Effector memory CD4-positive, alpha-beta T cell (primary cell): ENCODE results near the gene NUTM2F.
"Not testable (repeated sequence)": the region's sequence is repeated elsewhere in the genome, so short reads cannot be mapped to it uniquely, and the experiment has no call there.

Source experiments
- DNase-seq, 3 donors: peaks; one replicate each; pipeline ENCODE4 v3.0.0-alpha.2; 2020
- H3K27ac ChIP-seq: 2 replicates; pipeline ENCODE4 v1.7.0; 2013; ENCODE audit warnings: mild to moderate bottlenecking, low read length, moderate library complexity; ENCODE audit not compliant: insufficient read depth, poor library complexity, severe bottlenecking
- H3K27me3 ChIP-seq: replicated peaks from 2 replicates; pipeline ENCODE4 v1.7.0; 2013; ENCODE audit warnings: mild to moderate bottlenecking, low read length; ENCODE audit not compliant: insufficient read depth, control insufficient read depth, poor library complexity, severe bottlenecking
- H3K36me3 ChIP-seq: 2 replicates; pipeline ENCODE4 v1.7.0; 2013; ENCODE audit warnings: mild to moderate bottlenecking, low read length, moderate library complexity; ENCODE audit not compliant: control insufficient read depth, insufficient read depth
- H3K4me1 ChIP-seq: 2 replicates; pipeline ENCODE4 v1.7.0; 2013; ENCODE audit warnings: low read length, mild to moderate bottlenecking; ENCODE audit not compliant: control insufficient read depth, insufficient read depth, poor library complexity, severe bottlenecking
- H3K4me3 ChIP-seq: 2 replicates; pipeline ENCODE4 v1.7.0; 2013; ENCODE audit warnings: low read length, low read depth, mild to moderate bottlenecking; ENCODE audit not compliant: insufficient read depth, poor library complexity, severe bottlenecking
- H3K9me3 ChIP-seq: 2 replicates; pipeline ENCODE4 v1.7.0; 2013; ENCODE audit warnings: mild to moderate bottlenecking, low read length, moderate library complexity; ENCODE audit not compliant: control insufficient read depth

NUTM2F gene

GRCh38 chr9:94347451-94347850 lies 19.0 kb upstream of the NUTM2F start:
- not testable (repeated sequence) for H3K27me3 ChIP-seq, H3K36me3 ChIP-seq, H3K4me3 ChIP-seq, H3K9me3 ChIP-seq, DNase-seq, H3K4me1 ChIP-seq, H3K27ac ChIP-seq

DNA sequence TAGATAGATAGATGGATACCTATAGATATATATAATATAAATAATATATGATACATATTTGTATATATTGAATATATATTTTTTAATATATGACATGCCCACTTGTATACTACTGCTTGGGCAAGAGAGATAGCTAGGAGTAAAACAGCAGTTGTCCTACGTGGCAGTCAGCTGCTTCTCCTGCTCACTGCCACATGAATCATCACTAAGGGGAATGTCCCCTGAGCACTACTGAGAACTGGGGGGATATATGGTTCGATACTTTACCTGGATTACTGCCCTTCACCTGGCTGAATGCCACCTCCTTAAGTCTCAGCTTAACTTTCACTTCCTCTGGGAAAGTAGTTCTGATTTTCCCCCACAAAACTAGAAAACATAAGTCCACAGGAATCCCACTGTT lies 13.3 kb upstream of the NUTM2F start:
- not testable (repeated sequence) for H3K27ac ChIP-seq, DNase-seq, H3K4me3 ChIP-seq, H3K27me3 ChIP-seq, H3K36me3 ChIP-seq, H3K4me1 ChIP-seq, H3K9me3 ChIP-seq

DNA sequence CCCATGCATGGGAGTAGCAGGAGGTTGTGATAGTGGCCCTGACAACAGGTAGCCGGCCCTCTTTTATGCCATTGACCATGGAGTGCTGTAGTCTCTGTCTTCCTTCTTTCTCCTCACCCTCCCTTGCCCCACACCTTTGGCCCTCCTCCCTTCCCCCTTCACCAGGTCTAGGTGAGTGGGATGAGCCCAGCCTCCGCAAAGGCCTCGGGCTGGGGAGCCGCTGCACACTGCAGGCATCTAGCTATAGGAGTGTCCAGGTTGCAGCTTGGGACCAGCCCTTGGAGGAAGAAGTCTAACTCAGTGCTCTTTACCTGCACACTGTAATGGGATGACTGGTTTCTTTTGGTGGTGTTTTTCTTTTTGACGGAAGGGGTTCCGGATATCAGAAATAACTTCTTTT lies 12.3 kb upstream of the NUTM2F start:
- not testable (repeated sequence) for H3K27me3 ChIP-seq, H3K4me1 ChIP-seq, H3K4me3 ChIP-seq, H3K27ac ChIP-seq, DNase-seq, H3K36me3 ChIP-seq, H3K9me3 ChIP-seq

DNA sequence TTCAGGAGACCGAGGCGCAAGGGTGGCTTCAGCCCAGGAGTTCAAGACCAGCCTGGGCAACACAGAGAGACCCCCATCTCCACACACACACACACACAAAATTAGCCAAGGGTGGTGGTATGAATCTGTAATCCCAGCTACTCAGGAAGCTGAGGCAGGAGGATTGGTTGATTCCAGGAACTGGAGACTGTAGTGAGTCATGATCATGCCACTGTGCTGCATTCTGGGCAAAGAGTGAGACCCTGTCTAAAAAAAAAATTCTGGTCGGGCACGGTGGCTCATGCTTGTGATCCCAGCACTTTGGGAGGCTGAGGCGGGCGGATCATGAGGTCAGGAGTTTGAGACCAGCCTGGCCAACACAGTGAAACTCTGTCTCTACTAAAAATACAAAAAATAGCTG lies 11.2 kb upstream of the NUTM2F start:
- H3K9me3 ChIP-seq, H3K27me3 ChIP-seq, H3K27ac ChIP-seq, H3K4me3 ChIP-seq, DNase-seq, H3K36me3 ChIP-seq, H3K4me1 ChIP-seq: not testable (repeated sequence)

DNA sequence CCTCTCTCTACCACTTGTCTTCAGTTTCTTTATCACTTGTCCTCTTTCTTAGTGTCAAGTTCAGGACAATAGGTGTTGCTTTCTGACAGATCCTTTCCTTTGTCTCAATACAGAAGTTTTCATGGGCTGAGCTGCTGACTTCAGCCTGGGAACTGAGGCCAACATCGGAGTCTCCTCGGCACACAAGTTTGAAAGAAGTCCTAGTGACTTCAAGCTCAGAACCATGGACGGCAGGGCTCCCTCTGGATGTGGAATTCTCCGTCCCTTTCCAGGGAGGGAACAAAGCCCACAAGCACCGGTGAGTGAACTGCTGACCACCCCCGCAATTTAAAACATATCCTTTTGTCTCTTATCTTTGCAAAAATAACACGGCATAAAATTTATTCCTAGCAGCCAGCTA lies 10.3 kb upstream of the NUTM2F start:
- H3K4me3 ChIP-seq, DNase-seq, H3K4me1 ChIP-seq, H3K27me3 ChIP-seq, H3K36me3 ChIP-seq, H3K9me3 ChIP-seq, H3K27ac ChIP-seq: not testable (repeated sequence)

DNA sequence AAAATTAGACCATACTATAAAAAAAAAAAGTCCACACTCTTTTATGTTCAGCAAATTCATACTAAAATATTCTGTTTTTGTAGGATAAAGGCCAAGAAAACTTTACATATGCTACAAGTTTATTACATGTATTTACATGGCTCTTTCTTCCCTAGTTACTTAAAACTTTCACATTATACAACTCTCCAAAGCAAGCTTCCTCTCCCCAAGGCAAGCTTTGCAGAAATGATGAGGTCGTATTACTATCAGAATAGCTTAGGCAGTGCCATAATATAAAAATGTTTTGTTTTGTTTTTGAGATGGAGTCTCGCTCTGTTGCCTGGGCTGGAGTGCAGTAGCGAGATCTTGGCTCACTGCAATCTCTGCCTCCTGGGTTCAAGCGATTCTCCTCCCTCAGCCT lies 8.0 kb upstream of the NUTM2F start:
- not testable (repeated sequence) for H3K36me3 ChIP-seq, H3K9me3 ChIP-seq, H3K27ac ChIP-seq, H3K4me1 ChIP-seq, H3K27me3 ChIP-seq, DNase-seq, H3K4me3 ChIP-seq

- H3K27ac ChIP-seq, H3K27me3 ChIP-seq: not testable (repeated sequence)
Observed at GRCh38 chr9:94325583-94325982, 2.9 kb downstream of the NUTM2F start.

GRCh38 chr9:94323153-94323798 lies 5.2 kb downstream of the NUTM2F start:
- H3K27ac ChIP-seq = not testable (repeated sequence)

More at GRCh38 chr9:94325583-94325982, 2.9 kb downstream of the NUTM2F start:
- H3K4me3 ChIP-seq, DNase-seq, H3K4me1 ChIP-seq, H3K36me3 ChIP-seq, H3K9me3 ChIP-seq: not testable (repeated sequence)

DNA sequence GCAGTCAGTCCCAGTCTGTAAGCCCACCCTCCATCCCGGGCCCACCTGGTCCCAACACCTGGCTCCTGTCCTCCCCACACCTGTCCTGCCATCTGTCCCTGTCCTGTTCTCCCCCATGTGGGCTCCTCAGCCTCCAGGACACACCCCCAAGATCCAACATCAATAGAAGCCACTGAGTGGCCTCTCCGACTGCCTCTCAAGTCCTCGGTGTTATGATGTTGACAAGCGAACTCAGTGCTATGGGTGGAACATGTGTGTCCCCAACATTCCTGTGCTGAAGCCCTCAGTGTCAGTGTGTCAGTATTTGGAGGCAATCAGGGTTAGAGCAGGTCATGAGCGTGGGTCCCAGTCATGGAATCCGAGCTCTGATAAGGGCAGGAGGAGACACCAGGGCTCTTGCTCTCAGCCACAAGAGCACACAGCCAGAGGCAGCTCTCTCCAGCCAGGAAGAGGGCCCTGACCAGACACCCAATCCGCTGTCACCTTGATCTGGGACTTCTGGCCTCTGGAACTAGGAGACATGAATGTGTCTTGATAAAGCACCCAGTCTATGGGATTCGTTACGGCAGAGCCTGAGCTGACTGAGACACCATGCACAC lies 6.0 kb downstream of the NUTM2F start:
- not testable (repeated sequence) for H3K9me3 ChIP-seq, H3K4me3 ChIP-seq, H3K27me3 ChIP-seq, H3K27ac ChIP-seq, H3K36me3 ChIP-seq, H3K4me1 ChIP-seq, DNase-seq

More at GRCh38 chr9:94323153-94323798, 5.2 kb downstream of the NUTM2F start:
- not testable (repeated sequence) for H3K27me3 ChIP-seq, H3K4me3 ChIP-seq, H3K4me1 ChIP-seq, H3K36me3 ChIP-seq, DNase-seq, H3K9me3 ChIP-seq

GRCh38 chr9:94317949-94318657 lies 10.3 kb downstream of the NUTM2F start:
- not testable (repeated sequence) for H3K27me3 ChIP-seq, DNase-seq, H3K9me3 ChIP-seq, H3K4me3 ChIP-seq, H3K36me3 ChIP-seq, H3K27ac ChIP-seq, H3K4me1 ChIP-seq
